Osteoblast (primary cell): Measurements from ENCODE around the gene CABLES1. TPM values are rescaled to one million over a fixed set of nuclear protein-coding genes. Genes with fewer than 3 reads are reported as not detected.
"Not testable (repeated sequence)": the region's sequence is repeated elsewhere in the genome, so short reads cannot be mapped to it uniquely, and the experiment has no call there.

Experiments used
- DNase-seq: peaks from one replicate; pipeline ENCODE4 v3.0.0; 2011; ENCODE audit warnings: low spot score, mixed read lengths; ENCODE audit not compliant: insufficient read length; ENCODE audit errors: missing footprints
- H2AFZ ChIP-seq: 2 replicates; pipeline ENCODE4 v1.6.0; 2011; ENCODE audit warnings: mild to moderate bottlenecking, low read length
- H3K27ac ChIP-seq: 2 replicates; pipeline ENCODE4 v1.5.1; 2011; ENCODE audit warnings: mild to moderate bottlenecking, low read depth, low read length, moderate library complexity
- H3K27me3 ChIP-seq: 2 replicates; pipeline ENCODE4 v1.6.0; 2012; ENCODE audit warnings: mild to moderate bottlenecking, control low read depth, inconsistent platforms, low read length, moderate library complexity; ENCODE audit not compliant: insufficient read depth
- H3K36me3 ChIP-seq: 2 replicates; pipeline ENCODE4 v1.5.1; 2011; ENCODE audit warnings: mild to moderate bottlenecking, low read length, control low read depth, moderate library complexity; ENCODE audit not compliant: insufficient read depth
- H3K4me1 ChIP-seq: 2 replicates; pipeline ENCODE4 v1.5.1; 2011; ENCODE audit warnings: mild to moderate bottlenecking, low read length, control low read depth, moderate library complexity; ENCODE audit not compliant: insufficient read depth
- H3K4me2 ChIP-seq: 2 replicates; pipeline ENCODE4 v1.6.0; 2011; ENCODE audit warnings: mild to moderate bottlenecking, low read length; ENCODE audit not compliant: insufficient read depth
- H3K4me3 ChIP-seq: fragments of 200-600 bp; sonication (generic); 3 replicates; pipeline ENCODE4 v1.5.1; 2012; ENCODE audit warnings: mild to moderate bottlenecking, low read length, inconsistent platforms; ENCODE audit not compliant: insufficient read depth
- H3K79me2 ChIP-seq: 2 replicates; pipeline ENCODE4 v1.6.0; 2012; ENCODE audit warnings: mild to moderate bottlenecking, low read length, control low read depth, inconsistent platforms; ENCODE audit not compliant: insufficient read depth
- H3K9me3 ChIP-seq: 2 replicates; pipeline ENCODE4 v1.5.1; 2011; ENCODE audit warnings: low read depth, low read length, control low read depth
- H4K20me1 ChIP-seq: 2 replicates; pipeline ENCODE4 v1.6.0; 2012; ENCODE audit warnings: mild to moderate bottlenecking, low read length, control low read depth; ENCODE audit not compliant: insufficient read depth
- total RNA-seq: library from RNA; depleted of rRNA; stranded (reverse); fragments of >200 nt; gene quantifications from 2 replicates; pipeline ENCODE4 v1.2.3, GENCODE V29; 2012
- TF ChIP-seq, protein P1 (sequence below): IDR thresholded peaks from 2 replicates; pipeline ENCODE4 v1.5.1; 2011; ENCODE audit warnings: mild to moderate bottlenecking, low read depth, low read length, moderate library complexity; ENCODE audit errors: extremely low read depth

CABLES1 gene, protein sequence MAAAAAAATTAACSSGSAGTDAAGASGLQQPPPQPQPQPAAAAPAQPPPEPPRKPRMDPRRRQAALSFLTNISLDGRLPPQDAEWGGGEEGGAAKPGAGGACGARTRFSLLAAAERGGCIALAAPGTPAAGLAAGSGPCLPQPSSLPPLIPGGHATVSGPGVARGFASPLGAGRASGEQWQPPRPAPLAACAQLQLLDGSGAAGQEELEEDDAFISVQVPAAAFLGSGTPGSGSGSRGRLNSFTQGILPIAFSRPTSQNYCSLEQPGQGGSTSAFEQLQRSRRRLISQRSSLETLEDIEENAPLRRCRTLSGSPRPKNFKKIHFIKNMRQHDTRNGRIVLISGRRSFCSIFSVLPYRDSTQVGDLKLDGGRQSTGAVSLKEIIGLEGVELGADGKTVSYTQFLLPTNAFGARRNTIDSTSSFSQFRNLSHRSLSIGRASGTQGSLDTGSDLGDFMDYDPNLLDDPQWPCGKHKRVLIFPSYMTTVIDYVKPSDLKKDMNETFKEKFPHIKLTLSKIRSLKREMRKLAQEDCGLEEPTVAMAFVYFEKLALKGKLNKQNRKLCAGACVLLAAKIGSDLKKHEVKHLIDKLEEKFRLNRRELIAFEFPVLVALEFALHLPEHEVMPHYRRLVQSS
- total RNA-seq = 13.0 and 16.8 TPM in 2 replicates

DNA sequence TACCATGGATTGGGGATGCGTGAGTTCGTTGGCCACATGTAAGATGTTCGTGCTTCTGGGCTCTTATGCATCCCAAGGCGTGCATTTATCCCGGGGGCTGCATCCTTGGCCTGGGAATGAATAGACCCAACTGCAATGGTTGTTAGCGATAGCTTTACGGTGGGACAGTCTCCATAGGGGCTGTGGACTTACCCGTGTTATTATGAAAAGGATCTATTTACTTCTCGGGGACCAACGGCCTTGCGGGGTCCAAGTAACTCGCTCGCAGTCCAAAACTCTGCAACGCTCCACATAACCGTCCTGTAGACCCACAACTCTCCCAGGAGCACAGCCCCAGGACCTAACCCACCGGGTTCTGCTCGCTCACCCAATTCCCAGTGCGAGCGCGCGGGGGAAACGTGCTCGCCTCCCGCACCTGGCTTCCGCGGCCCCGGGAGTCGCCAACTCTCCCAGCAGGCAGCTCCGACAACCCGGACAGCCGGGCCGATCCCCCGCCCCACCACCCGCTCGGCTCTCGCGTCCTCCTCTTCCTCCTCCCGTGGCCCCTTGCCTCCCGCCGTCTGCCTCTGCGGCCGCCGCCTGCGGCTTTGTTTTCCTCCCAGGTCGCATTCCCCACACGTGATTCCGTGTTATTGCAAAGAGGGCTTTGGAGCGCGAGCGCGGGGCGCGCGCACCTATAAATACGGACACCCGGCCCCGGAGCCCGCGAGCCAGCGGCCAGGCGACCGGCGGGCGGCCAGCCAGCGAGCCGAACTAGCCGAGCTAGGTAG, at the start of gene CABLES1:
CABLES1 (plus strand) TSS at position 706 of the 770 bp plus-strand sequence. CDS start 278 bp downstream, outside the sequence.
- H3K4me1 ChIP-seq = peaks cover 18% of the 10 kb centered on the region
- peak within 1 kb of the TSS; percentile 25 for H3K27ac ChIP-seq
- peak within 1 kb of the TSS; percentile 82 for H2AFZ ChIP-seq
- TF ChIP-seq, protein P1, sequence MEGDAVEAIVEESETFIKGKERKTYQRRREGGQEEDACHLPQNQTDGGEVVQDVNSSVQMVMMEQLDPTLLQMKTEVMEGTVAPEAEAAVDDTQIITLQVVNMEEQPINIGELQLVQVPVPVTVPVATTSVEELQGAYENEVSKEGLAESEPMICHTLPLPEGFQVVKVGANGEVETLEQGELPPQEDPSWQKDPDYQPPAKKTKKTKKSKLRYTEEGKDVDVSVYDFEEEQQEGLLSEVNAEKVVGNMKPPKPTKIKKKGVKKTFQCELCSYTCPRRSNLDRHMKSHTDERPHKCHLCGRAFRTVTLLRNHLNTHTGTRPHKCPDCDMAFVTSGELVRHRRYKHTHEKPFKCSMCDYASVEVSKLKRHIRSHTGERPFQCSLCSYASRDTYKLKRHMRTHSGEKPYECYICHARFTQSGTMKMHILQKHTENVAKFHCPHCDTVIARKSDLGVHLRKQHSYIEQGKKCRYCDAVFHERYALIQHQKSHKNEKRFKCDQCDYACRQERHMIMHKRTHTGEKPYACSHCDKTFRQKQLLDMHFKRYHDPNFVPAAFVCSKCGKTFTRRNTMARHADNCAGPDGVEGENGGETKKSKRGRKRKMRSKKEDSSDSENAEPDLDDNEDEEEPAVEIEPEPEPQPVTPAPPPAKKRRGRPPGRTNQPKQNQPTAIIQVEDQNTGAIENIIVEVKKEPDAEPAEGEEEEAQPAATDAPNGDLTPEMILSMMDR = no peak
- H3K4me2 ChIP-seq = peak within 1 kb of the TSS; percentile 86
- no peaks in the 10 kb centered on the region for H3K9me3 ChIP-seq
- no peaks in the 10 kb centered on the region for H3K27me3 ChIP-seq
- no peak for DNase-seq
- H4K20me1 ChIP-seq = peaks cover 20% of the 10 kb centered on the region
- no peaks in the 10 kb centered on the region for H3K36me3 ChIP-seq
- H3K79me2 ChIP-seq = peaks cover 35% of the 10 kb centered on the region
- H3K4me3 ChIP-seq = peak within 1 kb of the TSS; percentile 82

DNA sequence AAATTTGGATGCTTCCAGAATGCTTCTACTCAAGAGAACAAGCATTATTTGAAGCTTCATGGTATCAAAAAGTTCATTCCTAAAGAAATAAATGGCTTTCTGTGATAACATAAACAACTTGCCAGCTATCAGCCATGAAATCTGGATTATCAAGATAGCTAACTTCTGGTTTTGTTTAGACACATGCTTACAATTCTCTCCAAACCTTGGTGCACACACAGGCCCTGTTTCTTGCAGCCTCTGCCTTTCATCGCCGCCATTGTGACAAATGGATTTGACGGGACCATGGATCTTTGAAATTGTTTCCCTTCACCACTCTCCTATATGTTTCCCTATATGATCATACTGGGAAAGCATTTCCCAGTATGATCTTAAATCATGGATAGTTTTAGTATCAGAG, 47.9 kb upstream of the CABLES1 start:
- no peak overlapping the region for H3K4me3 ChIP-seq
- no peaks in the 10 kb centered on the region for H3K27me3 ChIP-seq
- no peak overlapping the region for H3K4me2 ChIP-seq
- no peaks in the 10 kb centered on the region for H3K79me2 ChIP-seq
- no peaks in the 10 kb centered on the region for H3K36me3 ChIP-seq
- no peak overlapping the region for H2AFZ ChIP-seq
- H3K4me1 ChIP-seq = peaks cover 7% of the 10 kb centered on the region
- TF ChIP-seq, protein P1 = no peak
- no peaks in the 10 kb centered on the region for H4K20me1 ChIP-seq
- no peak overlapping the region for H3K27ac ChIP-seq
- no peaks in the 10 kb centered on the region for H3K9me3 ChIP-seq
- DNase-seq = no peak

DNA sequence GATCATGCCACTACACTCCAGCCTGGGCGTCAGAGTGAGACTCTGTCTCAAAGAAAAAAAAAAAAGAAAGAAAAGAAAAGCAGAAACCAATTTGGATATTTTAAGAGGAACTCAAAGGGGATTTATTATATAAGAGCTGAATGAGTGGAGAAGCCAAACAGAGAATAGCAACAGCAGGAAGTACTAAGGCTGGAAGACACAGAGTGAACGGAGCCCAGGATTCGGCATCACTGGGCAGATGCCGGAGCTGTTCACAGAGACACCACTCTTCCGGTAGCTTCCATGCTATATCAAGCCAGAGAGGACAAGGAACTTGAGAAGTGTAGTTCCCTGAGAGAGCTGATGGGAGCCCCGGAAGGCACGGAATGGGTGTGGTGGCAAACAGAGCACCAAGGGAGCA, 47.0 kb upstream of the CABLES1 start:
- no peaks in the 10 kb centered on the region for H3K27me3 ChIP-seq
- H3K79me2 ChIP-seq = no peaks in the 10 kb centered on the region
- no peak overlapping the region for H3K4me3 ChIP-seq
- H3K27ac ChIP-seq = no peak overlapping the region
- H4K20me1 ChIP-seq = no peaks in the 10 kb centered on the region
- TF ChIP-seq, protein P1 = no peak
- H3K9me3 ChIP-seq = no peaks in the 10 kb centered on the region
- H3K4me1 ChIP-seq = peaks cover 7% of the 10 kb centered on the region
- DNase-seq = peak; percentile 37
- no peaks in the 10 kb centered on the region for H3K36me3 ChIP-seq
- H3K4me2 ChIP-seq = no peak overlapping the region
- H2AFZ ChIP-seq = no peak overlapping the region

DNA sequence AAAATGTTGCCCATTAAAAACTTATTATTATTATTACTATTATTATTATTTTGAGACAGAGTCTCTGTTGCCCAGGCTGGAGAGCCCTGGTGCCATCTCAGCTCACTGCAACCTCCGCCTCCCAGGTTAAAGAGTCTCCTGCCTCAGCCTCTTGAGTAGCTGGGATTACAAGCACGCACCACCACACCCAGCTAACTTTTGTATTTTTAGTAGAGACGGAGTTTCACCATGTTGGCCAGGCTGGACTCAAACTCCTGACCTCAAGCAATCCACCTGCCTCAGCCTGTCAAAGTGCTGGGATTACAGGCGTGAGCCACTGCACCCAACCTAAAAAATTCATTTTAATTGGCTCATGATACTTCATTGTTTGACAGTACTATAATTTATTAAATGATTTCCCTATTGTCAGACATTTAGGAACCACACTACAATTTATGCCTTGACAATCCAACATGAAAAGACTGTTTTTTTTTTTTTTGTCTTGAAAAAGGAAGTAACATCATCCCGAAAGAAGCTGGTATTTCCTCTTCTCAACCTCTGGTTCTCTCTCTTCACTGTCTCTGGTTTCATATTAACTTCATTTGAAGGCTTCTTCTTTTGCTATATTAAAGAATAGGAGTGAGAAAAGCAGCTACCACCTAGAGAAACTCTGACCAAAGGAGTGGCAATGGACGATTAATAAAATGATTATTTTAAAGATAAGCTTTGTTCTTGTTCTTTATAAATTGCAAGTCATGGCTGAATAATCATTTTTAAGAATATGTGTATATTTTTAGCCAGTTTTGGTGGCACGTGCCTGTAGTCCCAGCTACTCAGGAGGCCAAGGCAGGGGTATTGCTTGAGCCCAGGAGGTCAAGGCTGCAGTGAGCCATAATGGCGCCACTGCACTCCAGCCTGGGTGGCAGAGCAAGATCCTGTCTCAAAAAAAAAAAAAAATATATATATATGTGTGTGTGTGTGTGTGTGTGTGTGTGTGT, 44.0 kb upstream of the CABLES1 start:
- peak overlapping the region; percentile 36 for H2AFZ ChIP-seq
- not testable (repeated sequence) for H3K4me3 ChIP-seq, H3K79me2 ChIP-seq, H3K27ac ChIP-seq, H3K4me2 ChIP-seq, H3K4me1 ChIP-seq, H3K9me3 ChIP-seq, H4K20me1 ChIP-seq, H3K27me3 ChIP-seq, H3K36me3 ChIP-seq
- peak; percentile 39 for DNase-seq
